HEK293 (cell line): ENCODE data around the gene KCNIP4.

Source experiments
- GFI1B ChIP-seq: fragments of 450-650 bp; formaldehyde crosslinking; IDR thresholded peaks from 2 replicates; pipeline ENCODE4 v1.5.1; 2016; ENCODE audit warnings: missing biosample characterization, missing genetic modification characterization
- ZNF658 ChIP-seq: fragments of 450-650 bp; formaldehyde crosslinking; IDR thresholded peaks from 2 replicates; pipeline ENCODE4; 2016; ENCODE audit warnings: missing biosample characterization, missing genetic modification characterization
- TF ChIP-seq, protein P1 (sequence below): fragments of 450-650 bp; formaldehyde crosslinking; IDR thresholded peaks from 2 replicates; pipeline ENCODE4 v1.5.1; 2016; ENCODE audit warnings: missing biosample characterization, missing genetic modification characterization

DNA sequence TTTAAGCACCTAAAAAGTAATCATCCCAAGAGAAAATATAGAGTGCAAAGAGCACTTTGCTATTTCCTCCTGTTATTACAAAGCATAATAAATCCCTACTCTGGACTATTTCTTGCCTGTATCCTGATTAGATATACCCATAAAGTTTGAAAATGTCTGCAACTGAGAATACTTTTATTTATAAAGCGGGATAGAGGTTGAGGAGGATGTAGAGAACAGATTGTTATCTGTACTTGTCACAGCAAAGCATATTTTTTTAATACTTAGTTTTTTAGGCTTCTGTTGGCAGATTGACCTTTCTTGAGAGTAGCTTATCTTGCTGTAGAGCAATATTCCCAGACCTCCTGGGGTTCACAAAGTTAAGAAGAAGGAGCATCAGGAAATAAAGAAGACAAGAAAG is 396.1 kb downstream of the KCNIP4 start:
- TF ChIP-seq ZNF658, result no peak
- no peak for TF ChIP-seq GFI1B (tag by site-specific recombination)
- TF ChIP-seq, protein P1, sequence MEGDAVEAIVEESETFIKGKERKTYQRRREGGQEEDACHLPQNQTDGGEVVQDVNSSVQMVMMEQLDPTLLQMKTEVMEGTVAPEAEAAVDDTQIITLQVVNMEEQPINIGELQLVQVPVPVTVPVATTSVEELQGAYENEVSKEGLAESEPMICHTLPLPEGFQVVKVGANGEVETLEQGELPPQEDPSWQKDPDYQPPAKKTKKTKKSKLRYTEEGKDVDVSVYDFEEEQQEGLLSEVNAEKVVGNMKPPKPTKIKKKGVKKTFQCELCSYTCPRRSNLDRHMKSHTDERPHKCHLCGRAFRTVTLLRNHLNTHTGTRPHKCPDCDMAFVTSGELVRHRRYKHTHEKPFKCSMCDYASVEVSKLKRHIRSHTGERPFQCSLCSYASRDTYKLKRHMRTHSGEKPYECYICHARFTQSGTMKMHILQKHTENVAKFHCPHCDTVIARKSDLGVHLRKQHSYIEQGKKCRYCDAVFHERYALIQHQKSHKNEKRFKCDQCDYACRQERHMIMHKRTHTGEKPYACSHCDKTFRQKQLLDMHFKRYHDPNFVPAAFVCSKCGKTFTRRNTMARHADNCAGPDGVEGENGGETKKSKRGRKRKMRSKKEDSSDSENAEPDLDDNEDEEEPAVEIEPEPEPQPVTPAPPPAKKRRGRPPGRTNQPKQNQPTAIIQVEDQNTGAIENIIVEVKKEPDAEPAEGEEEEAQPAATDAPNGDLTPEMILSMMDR (tag by site-specific recombination), result no peak
